Midbrain (tissue), 1 donor: ENCODE data around the gene SPC25.
"Not testable (repeated sequence)": the region's sequence is repeated elsewhere in the genome, so short reads cannot be mapped to it uniquely, and the experiment has no call there.

ENCODE experiments used
- DNase-seq: peaks from one replicate; lab custom pipeline; 2025; lab: John Stamatoyannopoulos, UW

Gene SPC25

GRCh38 chr2:168890006-168890782 lies at the start of gene SPC25:
Gene SPC25 (minus strand): TSS chr2:168890430. CDS start chr2:168889519, 911 bp downstream.
- DNase-seq, result peak; percentile 92

- DNase-seq, result no peak
Observed at GRCh38 chr2:168939918-168940317, 49.7 kb upstream of the SPC25 start.

GRCh38 chr2:168939061-168939460 lies 48.8 kb upstream of the SPC25 start:
- no peak for DNase-seq

- no peak for DNase-seq
Observed at GRCh38 chr2:168935810-168936581, 45.8 kb upstream of the SPC25 start.

GRCh38 chr2:168934826-168935225 lies 44.6 kb upstream of the SPC25 start:
- no peak for DNase-seq

- DNase-seq, result not testable (repeated sequence)
Observed at GRCh38 chr2:168932174-168932573, 41.9 kb upstream of the SPC25 start.

GRCh38 chr2:168930242-168930641 lies 40.0 kb upstream of the SPC25 start:
- no peak for DNase-seq

- DNase-seq, result no peak
Observed at GRCh38 chr2:168929031-168929430, 38.8 kb upstream of the SPC25 start.

- no peak for DNase-seq
Observed at GRCh38 chr2:168928113-168928831, 38.0 kb upstream of the SPC25 start.

- DNase-seq, result no peak
Observed at GRCh38 chr2:168926621-168927386, 36.6 kb upstream of the SPC25 start.

- DNase-seq, result no peak
Observed at GRCh38 chr2:168920504-168921157, 30.4 kb upstream of the SPC25 start.

- no peak for DNase-seq
Observed at GRCh38 chr2:168916331-168916675, 26.1 kb upstream of the SPC25 start.

GRCh38 chr2:168915441-168916330 lies 25.5 kb upstream of the SPC25 start:
- DNase-seq, result no peak

- no peak for DNase-seq
Observed at GRCh38 chr2:168913495-168913894, 23.3 kb upstream of the SPC25 start.

GRCh38 chr2:168912901-168913369 lies 22.7 kb upstream of the SPC25 start:
- peak; percentile 36 for DNase-seq

- DNase-seq, result peak; percentile 31
Observed at GRCh38 chr2:168912466-168912865, 22.2 kb upstream of the SPC25 start.

- no peak for DNase-seq
Observed at GRCh38 chr2:168910330-168910729, 20.1 kb upstream of the SPC25 start.

- no peak for DNase-seq
Observed at GRCh38 chr2:168907940-168908662, 17.9 kb upstream of the SPC25 start.

- DNase-seq, result no peak
Observed at GRCh38 chr2:168904358-168904757, 14.1 kb upstream of the SPC25 start.

GRCh38 chr2:168903888-168904287 lies 13.7 kb upstream of the SPC25 start:
- DNase-seq, result no peak
